Activated CD4-positive, alpha-beta memory T cell treated with anti-CD3 and anti-CD28 coated beads for 36 hours (primary cell): ENCODE measurements around the gene CPSF2. TPM values are rescaled to one million over a fixed set of nuclear protein-coding genes. Genes with fewer than 3 reads are reported as not detected.
"Not testable (repeated sequence)": the region's sequence is repeated elsewhere in the genome, so short reads cannot be mapped to it uniquely, and the experiment has no call there.

Experiments used
- CTCF ChIA-PET: fragments of 350-600 bp; sonication (Branson Sonifier 250); formaldehyde crosslinking; loops from one replicate; lab custom pipeline; 2021; ENCODE audit warnings: antibody characterized with exemption, inconsistent platforms; lab: Charles Lee
- POLR2A ChIA-PET: fragments of 350-600 bp; sonication (Branson Sonifier 250); formaldehyde crosslinking; loops from one replicate; lab custom pipeline; 2021; ENCODE audit warnings: antibody characterized with exemption; lab: Charles Lee
- DNase-seq: peaks from one replicate; pipeline ENCODE4 v3.0.0-alpha.2; 2020
- H3K27ac Mint-ChIP-seq: one replicate; pipeline ENCODE4 v1.8.0; 2021; ENCODE audit warnings: mixed read lengths
- H3K27me3 Mint-ChIP-seq: one replicate; pipeline ENCODE4 v1.8.0; 2021; ENCODE audit warnings: mixed read lengths
- H3K36me3 Mint-ChIP-seq: one replicate; pipeline ENCODE4 v1.8.0; 2021; ENCODE audit warnings: mixed read lengths
- H3K4me1 Mint-ChIP-seq: one replicate; pipeline ENCODE4 v1.8.0; 2021; ENCODE audit warnings: low read depth, mixed read lengths
- H3K4me3 Mint-ChIP-seq: one replicate; pipeline ENCODE4 v1.8.0; 2021; ENCODE audit warnings: mild to moderate bottlenecking, mixed read lengths
- H3K9me3 Mint-ChIP-seq: one replicate; pipeline ENCODE4 v1.8.0; 2021; ENCODE audit warnings: mixed read lengths
- intact Hi-C: fragments of 100-400 bp; cut with micrococcal nuclease; formaldehyde crosslinking; loops from one replicate; pipeline ENCODE4 v1.15.1; 2023
- total RNA-seq, 2 experiments: library from RNA; stranded (reverse); gene quantifications; one replicate each; pipeline ENCODE4 v1.2.3, GENCODE V29; 2021

CPSF2 gene
- total RNA-seq, 2 experiments from 2014 or later = 100 to 105 TPM

- POLR2A ChIA-PET = no interaction called here
- H3K4me1 Mint-ChIP-seq = no peaks in the 10 kb centered on the region
- CTCF ChIA-PET = no interaction called here
Measured at GRCh38 chr14:92154283-92154942, 32.6 kb downstream of the CPSF2 start.

GRCh38 chr14:92160619-92161018 is 38.9 kb downstream of the CPSF2 start:
- ChIA-PET POLR2A (no interaction called here), CTCF (no interaction called here)
- H3K27ac Mint-ChIP-seq = no peak overlapping the region
- no peaks in the 10 kb centered on the region for H3K4me1 Mint-ChIP-seq
- DNase-seq = no peak
- no peak overlapping the region for H3K4me3 Mint-ChIP-seq
- intact Hi-C loops = no loop called here
- no peaks in the 10 kb centered on the region for H3K27me3 Mint-ChIP-seq
- H3K36me3 Mint-ChIP-seq = peaks cover 54% of the 10 kb centered on the region
- peaks cover 8% of the 10 kb centered on the region for H3K9me3 Mint-ChIP-seq

More at GRCh38 chr14:92154283-92154942, 32.6 kb downstream of the CPSF2 start:
- Mint-ChIP-seq H3K27me3 (no peaks in the 10 kb centered on the region), H3K9me3 (no peaks in the 10 kb centered on the region), H3K27ac (no peak overlapping the region), H3K4me3 (no peak overlapping the region), H3K36me3 (peaks cover 28% of the 10 kb centered on the region)
- no peak for DNase-seq
- intact Hi-C loops = loop anchor here (10.0 kb wide), 1 partner anchor 200 kb away; no protein-coding TSS in a partner anchor

GRCh38 chr14:92161521-92161920 is 39.8 kb downstream of the CPSF2 start:
- Mint-ChIP-seq H3K27me3 (no peaks in the 10 kb centered on the region), H3K36me3 (peaks cover 57% of the 10 kb centered on the region), H3K4me3 (no peak overlapping the region), H3K4me1 (no peaks in the 10 kb centered on the region), H3K27ac (no peak overlapping the region), H3K9me3 (peaks cover 8% of the 10 kb centered on the region)
- CTCF ChIA-PET = no interaction called here
- intact Hi-C loops = no loop called here
- no peak for DNase-seq
- POLR2A ChIA-PET = no interaction called here

- Mint-ChIP-seq H3K27ac (no peak overlapping the region), H3K9me3 (peaks cover 8% of the 10 kb centered on the region), H3K4me1 (no peaks in the 10 kb centered on the region), H3K27me3 (no peaks in the 10 kb centered on the region), H3K4me3 (no peak overlapping the region), H3K36me3 (peaks cover 43% of the 10 kb centered on the region)
- ChIA-PET POLR2A (no interaction called here), CTCF (no interaction called here)
- DNase-seq = no peak
- intact Hi-C loops = no loop called here
Measured at GRCh38 chr14:92164958-92165357, 43.2 kb downstream of the CPSF2 start.

GRCh38 chr14:92173668-92174067 is 51.9 kb downstream of the CPSF2 start:
- DNase-seq = no peak
- no peak overlapping the region for H3K27ac Mint-ChIP-seq
- H3K9me3 Mint-ChIP-seq = no peaks in the 10 kb centered on the region
- H3K36me3 Mint-ChIP-seq = peaks cover 4% of the 10 kb centered on the region
- no peaks in the 10 kb centered on the region for H3K27me3 Mint-ChIP-seq
- CTCF ChIA-PET = no interaction called here
- POLR2A ChIA-PET = no interaction called here
- intact Hi-C loops = no loop called here
- H3K4me1 Mint-ChIP-seq = no peaks in the 10 kb centered on the region
- no peak overlapping the region for H3K4me3 Mint-ChIP-seq

- intact Hi-C loops = no loop called here
- no peaks in the 10 kb centered on the region for H3K4me1 Mint-ChIP-seq
- CTCF ChIA-PET = no interaction called here
Measured at GRCh38 chr14:92175811-92176210, 54.0 kb downstream of the CPSF2 start.

GRCh38 chr14:92176476-92176875 is 54.7 kb downstream of the CPSF2 start:
- H3K4me1 Mint-ChIP-seq = no peaks in the 10 kb centered on the region
- no peaks in the 10 kb centered on the region for H3K27me3 Mint-ChIP-seq
- H3K36me3 Mint-ChIP-seq = no peaks in the 10 kb centered on the region
- peaks cover 11% of the 10 kb centered on the region for H3K9me3 Mint-ChIP-seq
- no peak overlapping the region for H3K27ac Mint-ChIP-seq
- no peak for DNase-seq
- no peak overlapping the region for H3K4me3 Mint-ChIP-seq
- ChIA-PET POLR2A (no interaction called here), CTCF (no interaction called here)
- intact Hi-C loops = no loop called here

More at GRCh38 chr14:92175811-92176210, 54.0 kb downstream of the CPSF2 start:
- Mint-ChIP-seq H3K36me3 (no peaks in the 10 kb centered on the region), H3K27me3 (no peaks in the 10 kb centered on the region), H3K4me3 (no peak overlapping the region), H3K27ac (no peak overlapping the region), H3K9me3 (peaks cover 11% of the 10 kb centered on the region)
- POLR2A ChIA-PET = no interaction called here
- DNase-seq = no peak

GRCh38 chr14:92179178-92179577 is 57.4 kb downstream of the CPSF2 start:
- H3K27ac Mint-ChIP-seq, H3K4me3 Mint-ChIP-seq, intact Hi-C loops, H3K27me3 Mint-ChIP-seq, CTCF ChIA-PET, DNase-seq, H3K4me1 Mint-ChIP-seq, H3K36me3 Mint-ChIP-seq, POLR2A ChIA-PET: not testable (repeated sequence)
- peaks cover 11% of the 10 kb centered on the region for H3K9me3 Mint-ChIP-seq

GRCh38 chr14:92185559-92185958 is 63.8 kb downstream of the CPSF2 start:
- Mint-ChIP-seq H3K27ac (no peak overlapping the region), H3K27me3 (no peaks in the 10 kb centered on the region), H3K36me3 (peaks cover 1% of the 10 kb centered on the region), H3K9me3 (peaks cover 4% of the 10 kb centered on the region), H3K4me1 (no peaks in the 10 kb centered on the region), H3K4me3 (no peak overlapping the region)
- ChIA-PET CTCF (no interaction called here), POLR2A (no interaction called here)
- DNase-seq = no peak
- intact Hi-C loops = no loop called here

- H3K27ac Mint-ChIP-seq, H3K9me3 Mint-ChIP-seq, H3K4me1 Mint-ChIP-seq, H3K36me3 Mint-ChIP-seq, DNase-seq, CTCF ChIA-PET, intact Hi-C loops, H3K4me3 Mint-ChIP-seq, POLR2A ChIA-PET, H3K27me3 Mint-ChIP-seq: not testable (repeated sequence)
Measured at GRCh38 chr14:92187616-92188015, 65.8 kb downstream of the CPSF2 start.

- Mint-ChIP-seq H3K27me3 (no peaks in the 10 kb centered on the region), H3K36me3 (peaks cover 1% of the 10 kb centered on the region), H3K27ac (no peak overlapping the region), H3K4me1 (no peaks in the 10 kb centered on the region), H3K9me3 (peaks cover 3% of the 10 kb centered on the region), H3K4me3 (no peak overlapping the region)
- DNase-seq = no peak
- POLR2A ChIA-PET = no interaction called here
- intact Hi-C loops = no loop called here
- CTCF ChIA-PET = no interaction called here
Measured at GRCh38 chr14:92190768-92191167, 69.0 kb downstream of the CPSF2 start.

GRCh38 chr14:92198804-92199203 is 77.0 kb downstream of the CPSF2 start:
- ChIA-PET CTCF (interaction anchor here (0.9 kb wide), 1 partner anchor 756 kb away, joined by 4 read pairs; no protein-coding TSS in a partner anchor), POLR2A (no interaction called here)
- Mint-ChIP-seq H3K4me3 (no peak overlapping the region), H3K27me3 (peaks cover 19% of the 10 kb centered on the region), H3K4me1 (no peaks in the 10 kb centered on the region), H3K27ac (no peak overlapping the region), H3K9me3 (no peaks in the 10 kb centered on the region), H3K36me3 (no peaks in the 10 kb centered on the region)
- DNase-seq = no peak
- intact Hi-C loops = no loop called here

- Mint-ChIP-seq H3K9me3 (no peaks in the 10 kb centered on the region), H3K27ac (no peak overlapping the region), H3K4me1 (no peaks in the 10 kb centered on the region), H3K4me3 (no peak overlapping the region), H3K36me3 (no peaks in the 10 kb centered on the region), H3K27me3 (peaks cover 19% of the 10 kb centered on the region)
- no peak for DNase-seq
- ChIA-PET CTCF (interaction anchor here (1.0 kb wide), 1 partner anchor 255 kb away, joined by 3 read pairs; no protein-coding TSS in a partner anchor), POLR2A (no interaction called here)
- intact Hi-C loops = no loop called here
Measured at GRCh38 chr14:92199763-92200162, 78.0 kb downstream of the CPSF2 start.
